Measurements from ENCODE around the gene HGS. TPM values are rescaled to one million over a fixed set of nuclear protein-coding genes. Genes with fewer than 3 reads are reported as not detected.
A peak's percentile ranks its signal among the peaks of the same experiment; 100 is the strongest.
"Not testable (repeated sequence)": the region's sequence is repeated elsewhere in the genome, so short reads cannot be mapped to it uniquely, and the experiment has no call there.

HGS gene
- polyA plus RNA-seq, 3 donors, result 19.3 to 200 (median 28.0) TPM

DNA sequence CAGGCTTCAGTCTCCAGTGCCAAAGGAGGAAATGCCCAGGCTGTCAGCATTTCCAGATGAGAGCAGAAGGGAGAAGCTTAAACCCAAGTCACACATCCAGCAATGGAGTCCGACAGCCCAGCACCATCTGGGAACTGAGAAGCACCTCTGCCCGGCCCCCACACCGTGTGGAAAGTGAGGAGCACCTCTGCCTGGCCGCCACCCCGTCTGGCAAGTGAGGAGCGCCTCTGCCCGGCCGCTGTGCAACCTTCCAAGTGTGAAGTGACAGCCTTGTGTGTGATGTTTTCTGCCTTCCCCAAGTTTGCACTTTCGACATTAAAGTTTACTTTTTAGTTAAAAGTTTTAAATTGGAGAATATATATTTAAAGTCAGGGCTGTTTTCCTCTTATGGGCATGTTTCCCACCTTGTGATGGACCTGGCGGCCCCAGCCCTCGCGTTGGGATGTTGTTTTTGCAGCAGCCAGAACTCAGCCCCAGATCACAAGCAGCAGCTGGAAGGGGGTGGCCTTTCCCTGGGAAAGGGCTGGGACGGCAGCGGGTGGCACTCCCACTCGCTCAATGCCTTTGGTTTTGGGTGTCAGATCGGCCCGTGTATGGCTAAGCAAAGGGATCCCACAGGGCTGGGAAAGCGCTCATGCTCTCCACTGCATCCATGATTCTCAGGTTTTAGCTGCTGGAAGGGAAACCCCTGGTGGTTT, 10.1 kb upstream of the HGS start:
- Histone ChIP-seq H3K4me3 (replicated peaks in 1 of 3; ENCODE audit: low read depth in 2 of 3, low read length in 3 of 3) (no peak overlapping the region), H3K9me3 (replicated peaks in 1 of 2; ENCODE audit: control insufficient read depth in 1 of 2, insufficient read depth in 1 of 2, low read length in 2 of 2) (no peaks in the 10 kb centered on the region), H3K79me2 (ENCODE audit: insufficient read depth, low read length) (peaks cover 15% of the 10 kb centered on the region), H2AFZ (ENCODE audit: insufficient read depth, low read depth, low read length, poor library complexity, severe bottlenecking) (no peak overlapping the region), H3K9ac (ENCODE audit: insufficient read depth, low read length, poor library complexity, severe bottlenecking) (no peak overlapping the region), H3K27ac (ENCODE audit: low read depth in 1 of 2, low read length in 2 of 2) (no peak overlapping the region), H4K20me1 (ENCODE audit: insufficient read depth, low read length) (peaks cover 5% of the 10 kb centered on the region), H3K27me3 (ENCODE audit: control insufficient read depth in 2 of 2, insufficient read depth in 2 of 2, low read length in 2 of 2) (no peaks in the 10 kb centered on the region), H3K4me2 (replicated peaks; ENCODE audit: extremely low read depth, low read length, poor library complexity, severe bottlenecking) (no peak overlapping the region), H3K36me3 (replicated peaks in 1 of 2; ENCODE audit: control insufficient read depth in 1 of 2, insufficient read depth in 2 of 2, low read length in 2 of 2) (peaks cover 43 to 63% of the 10 kb centered on the region in 2 donors), H3K4me1 (ENCODE audit: control insufficient read depth in 1 of 2, insufficient read depth in 2 of 2, low read length in 2 of 2) (no peaks in the 10 kb centered on the region)
- H3K27me3 Mint-ChIP-seq (ENCODE audit: low read depth in 3 of 3), result no peaks in the 10 kb centered on the region
- TF ChIP-seq, protein P1, sequence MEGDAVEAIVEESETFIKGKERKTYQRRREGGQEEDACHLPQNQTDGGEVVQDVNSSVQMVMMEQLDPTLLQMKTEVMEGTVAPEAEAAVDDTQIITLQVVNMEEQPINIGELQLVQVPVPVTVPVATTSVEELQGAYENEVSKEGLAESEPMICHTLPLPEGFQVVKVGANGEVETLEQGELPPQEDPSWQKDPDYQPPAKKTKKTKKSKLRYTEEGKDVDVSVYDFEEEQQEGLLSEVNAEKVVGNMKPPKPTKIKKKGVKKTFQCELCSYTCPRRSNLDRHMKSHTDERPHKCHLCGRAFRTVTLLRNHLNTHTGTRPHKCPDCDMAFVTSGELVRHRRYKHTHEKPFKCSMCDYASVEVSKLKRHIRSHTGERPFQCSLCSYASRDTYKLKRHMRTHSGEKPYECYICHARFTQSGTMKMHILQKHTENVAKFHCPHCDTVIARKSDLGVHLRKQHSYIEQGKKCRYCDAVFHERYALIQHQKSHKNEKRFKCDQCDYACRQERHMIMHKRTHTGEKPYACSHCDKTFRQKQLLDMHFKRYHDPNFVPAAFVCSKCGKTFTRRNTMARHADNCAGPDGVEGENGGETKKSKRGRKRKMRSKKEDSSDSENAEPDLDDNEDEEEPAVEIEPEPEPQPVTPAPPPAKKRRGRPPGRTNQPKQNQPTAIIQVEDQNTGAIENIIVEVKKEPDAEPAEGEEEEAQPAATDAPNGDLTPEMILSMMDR (IDR thresholded peaks at IDR 0.05), result no peak
- no peaks in the 10 kb centered on the region for H3K4me1 Mint-ChIP-seq
- H3K27ac Mint-ChIP-seq, result peak overlapping the region in 2 of 7 donors; percentile 20 to 46
- no peak overlapping the region for H3K4me3 Mint-ChIP-seq
- H3K9me3 Mint-ChIP-seq, result peaks cover 0 to 3% (median 0%) of the 10 kb centered on the region in 7 donors
- no peak for DNase-seq
- peaks cover 37 to 67% of the 10 kb centered on the region in 2 donors for H3K36me3 Mint-ChIP-seq
- WGBS (ENCODE audit: insufficient coverage), result 90% methylated on average over 13 of the region's 18 CpGs
- intact Hi-C loops (cut with micrococcal nuclease), result no loop called here

DNA sequence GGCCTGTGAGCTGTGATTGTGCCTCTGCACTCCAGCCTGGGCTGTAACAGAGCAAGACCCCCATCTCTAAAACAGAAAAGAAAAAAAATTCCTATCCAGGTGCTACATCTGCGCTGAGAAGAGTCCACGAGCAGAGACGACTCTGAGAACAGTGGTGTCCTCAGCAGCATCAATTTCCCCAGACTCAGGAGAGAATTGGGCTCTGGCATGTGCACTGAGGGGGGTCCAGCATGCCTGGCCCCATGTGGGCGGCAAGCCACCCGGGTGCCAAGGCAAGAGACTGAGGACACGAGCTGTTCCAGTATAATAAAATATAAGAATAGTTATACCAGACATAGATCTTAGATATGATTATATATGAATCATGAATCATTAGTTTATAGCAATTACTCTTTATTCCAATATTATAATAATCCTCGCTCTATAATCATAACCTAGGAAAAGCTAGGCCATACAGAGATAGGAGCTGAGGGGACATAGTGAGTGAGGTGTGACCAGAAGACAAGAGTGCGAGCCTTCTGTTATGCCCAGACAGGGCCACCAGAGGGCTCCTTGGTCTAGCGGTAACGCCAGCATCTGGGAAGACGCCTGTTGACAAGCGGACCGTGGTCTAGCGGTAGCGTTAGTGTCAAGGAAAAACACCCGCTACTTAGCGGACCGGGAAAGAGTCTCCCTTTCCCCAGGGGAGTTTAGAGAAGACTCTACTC, 8.1 kb upstream of the HGS start:
- H3K27me3 ChIP-seq (ENCODE audit: control insufficient read depth in 2 of 2, insufficient read depth in 2 of 2, low read length in 2 of 2); H3K4me1 ChIP-seq (ENCODE audit: control insufficient read depth in 1 of 2, insufficient read depth in 2 of 2, low read length in 2 of 2); H3K27ac ChIP-seq (ENCODE audit: low read depth in 1 of 2, low read length in 2 of 2); H3K4me1 Mint-ChIP-seq; intact Hi-C loops (cut with micrococcal nuclease); H4K20me1 ChIP-seq (ENCODE audit: insufficient read depth, low read length); H3K4me3 ChIP-seq (replicated peaks in 1 of 3; ENCODE audit: low read depth in 2 of 3, low read length in 3 of 3); H3K9ac ChIP-seq (ENCODE audit: insufficient read depth, low read length, poor library complexity, severe bottlenecking); H3K27me3 Mint-ChIP-seq (ENCODE audit: low read depth in 3 of 3); H3K79me2 ChIP-seq (ENCODE audit: insufficient read depth, low read length); H3K9me3 Mint-ChIP-seq; H3K4me2 ChIP-seq (replicated peaks; ENCODE audit: extremely low read depth, low read length, poor library complexity, severe bottlenecking); H3K4me3 Mint-ChIP-seq; H3K9me3 ChIP-seq (replicated peaks in 1 of 2; ENCODE audit: control insufficient read depth in 1 of 2, insufficient read depth in 1 of 2, low read length in 2 of 2); H2AFZ ChIP-seq (ENCODE audit: insufficient read depth, low read depth, low read length, poor library complexity, severe bottlenecking): not testable (repeated sequence)
- peaks cover 37 to 49% of the 10 kb centered on the region in 2 donors for H3K36me3 ChIP-seq (replicated peaks in 1 of 2; ENCODE audit: control insufficient read depth in 1 of 2, insufficient read depth in 2 of 2, low read length in 2 of 2)
- DNase-seq, result peak in 1 of 3 donors; percentile 7
- TF ChIP-seq, protein P1 (IDR thresholded peaks at IDR 0.05), result peak; percentile 82
- H3K36me3 Mint-ChIP-seq, result peaks cover 27 to 50% of the 10 kb centered on the region in 2 donors
- H3K27ac Mint-ChIP-seq, result peak overlapping the region in 1 of 7 donors; percentile 55
- WGBS (ENCODE audit: insufficient coverage), result 67% methylated on average over 3 of the region's 18 CpGs
